GM12874 (cell line): ENCODE results near the gene RBL2.

Experiments
- CTCF ChIP-seq: IDR thresholded peaks from 2 replicates; pipeline ENCODE4 v1.5.1; 2011; ENCODE audit warnings: low read depth, mild to moderate bottlenecking, control low read depth, low read length, moderate library complexity; ENCODE audit not compliant: insufficient read depth

The RBL2 gene

GRCh38 chr16:53434377-53435065, at the start of gene RBL2:
Gene RBL2 (plus strand): TSS chr16:53434471. CDS start chr16:53434557, 86 bp downstream.
- TF ChIP-seq CTCF: no peak

DNA sequence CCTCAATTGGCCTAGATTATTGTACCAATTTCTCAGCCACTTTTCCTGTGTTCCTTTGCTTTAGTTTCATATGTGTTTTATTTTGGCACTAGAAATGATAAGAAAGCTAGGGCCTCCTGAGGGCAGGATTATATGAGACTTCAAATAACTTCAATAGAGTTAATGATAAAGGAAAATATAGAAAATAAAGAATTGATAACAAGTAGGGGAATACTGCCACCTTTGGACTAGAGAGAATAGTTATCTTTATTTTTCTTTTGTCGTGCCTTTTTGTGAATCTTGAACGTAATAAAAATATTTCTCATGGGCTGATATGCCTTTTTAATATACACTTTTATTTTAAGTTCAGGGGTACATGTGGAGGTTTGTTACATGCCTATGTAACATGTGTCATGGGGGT, 29.3 kb upstream of the RBL2 start:
- no peak for TF ChIP-seq CTCF

- TF ChIP-seq CTCF: no peak
These were observed 21.7 kb upstream of the RBL2 start for GRCh38 chr16:53412549-53412948.

- TF ChIP-seq CTCF: no peak
These were observed 20.4 kb upstream of the RBL2 start for GRCh38 chr16:53413864-53414263.

DNA sequence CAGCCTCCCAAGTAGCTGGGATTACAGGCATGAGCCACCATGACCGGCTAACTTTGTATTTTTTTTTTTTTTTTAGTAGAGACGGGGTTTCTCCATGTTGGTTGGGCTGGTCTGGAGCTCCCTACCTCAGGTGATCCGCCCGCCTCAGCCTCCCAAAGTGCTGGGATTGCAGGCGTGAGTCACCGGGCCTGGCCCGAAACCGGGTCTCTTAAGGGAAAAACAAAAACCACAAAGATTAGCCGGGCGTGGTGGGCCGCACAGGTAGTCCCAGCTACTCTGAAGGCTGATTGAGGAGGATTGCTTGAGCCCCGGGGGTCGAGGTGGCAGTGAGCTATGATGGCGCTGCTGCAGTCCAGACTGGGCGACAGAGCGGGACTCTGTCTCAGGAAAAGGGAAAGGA, 19.9 kb upstream of the RBL2 start:
- TF ChIP-seq CTCF: no peak

DNA sequence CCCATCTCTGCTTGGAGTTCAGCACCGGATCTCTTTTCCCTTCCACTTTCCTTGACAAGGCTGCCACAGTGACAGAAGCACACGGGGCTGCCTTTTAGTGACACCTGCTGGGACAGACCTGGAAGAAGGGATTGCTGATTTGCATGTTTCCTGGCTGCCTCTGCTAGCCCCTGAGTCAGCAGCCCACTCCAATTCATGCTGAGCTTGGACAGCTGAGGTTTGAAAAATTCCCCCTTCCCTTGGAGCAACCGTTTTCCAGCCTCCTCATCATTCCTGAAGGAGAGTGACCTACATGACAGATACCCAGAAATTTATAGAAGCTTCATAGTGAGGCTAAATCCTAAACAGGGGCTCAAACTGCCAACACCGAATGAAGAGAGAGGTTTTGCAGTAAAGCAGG, 18.8 kb upstream of the RBL2 start:
- no peak for TF ChIP-seq CTCF

- TF ChIP-seq CTCF: no peak
These were observed 17.3 kb upstream of the RBL2 start for GRCh38 chr16:53417011-53417410.
